Liver (tissue), 9 donors: ENCODE results near the gene ABCA13. TPM values are rescaled to one million over a fixed set of nuclear protein-coding genes. Genes with fewer than 3 reads are reported as not detected.

Experiments
- DNase-seq: peaks from one replicate; pipeline ENCODE4 v3.0.0-alpha.2; 2017; ENCODE audit warnings: low spot score
- H3K27ac ChIP-seq, 2 donors: one replicate each; pipeline ENCODE4 v1.7.0; 2013; ENCODE audit warnings: inconsistent platforms in 2 of 2, low read length in 2 of 2, control low read depth in 1 of 2, low read depth in 1 of 2, mild to moderate bottlenecking in 1 of 2
- H3K27me3 ChIP-seq, 4 donors: one replicate each; pipeline versions ENCODE4 v1.6.1 to v1.7.0; 2013; ENCODE audit warnings: low read length in 3 of 4, inconsistent platforms in 1 of 4, mild to moderate bottlenecking in 1 of 4, moderate library complexity in 1 of 4; ENCODE audit not compliant: control insufficient read depth in 4 of 4, insufficient read depth in 4 of 4
- H3K36me3 ChIP-seq, 4 donors: one replicate each; pipeline versions ENCODE4 v1.6.1 to v1.7.0; 2013; ENCODE audit warnings: low read length in 3 of 4, mild to moderate bottlenecking in 3 of 4, low read depth in 1 of 4, moderate library complexity in 1 of 4; ENCODE audit not compliant: control insufficient read depth in 4 of 4, insufficient read depth in 3 of 4
- H3K4me1 ChIP-seq, 4 donors: one replicate each; pipeline versions ENCODE4 v1.6.1 to v1.7.0; 2013; ENCODE audit warnings: low read length in 3 of 4, mild to moderate bottlenecking in 3 of 4, moderate library complexity in 1 of 4; ENCODE audit not compliant: control insufficient read depth in 4 of 4, insufficient read depth in 4 of 4
- H3K4me3 ChIP-seq, 3 donors: one replicate each; pipeline versions ENCODE4 v1.6.1 to v1.7.0; 2013; ENCODE audit warnings: low read length in 3 of 3, control low read depth in 1 of 3, low read depth in 1 of 3, mild to moderate bottlenecking in 1 of 3
- H3K9ac ChIP-seq, 2 donors: one replicate each; pipeline ENCODE4 v1.7.0; 2013; ENCODE audit warnings: low read length in 2 of 2, mild to moderate bottlenecking in 2 of 2, moderate library complexity in 2 of 2, control low read depth in 1 of 2, low read depth in 1 of 2
- H3K9me3 ChIP-seq, 4 donors: one replicate each; pipeline versions ENCODE4 v1.6.1 to v1.7.0; 2013; ENCODE audit warnings: low read length in 3 of 4; ENCODE audit not compliant: control insufficient read depth in 4 of 4
- ATF3 ChIP-seq: IDR thresholded peaks from 2 replicates; pipeline ENCODE4 v1.6.1; 2016; ENCODE audit warnings: antibody characterized with exemption
- CTCF ChIP-seq: fragments of 150-350 bp; IDR thresholded peaks from 2 replicates; pipeline ENCODE4 v1.5.1; 2017; ENCODE audit warnings: improper control_type of control experiment, low read depth, low read length; ENCODE audit not compliant: missing input control
- EGR1 ChIP-seq, 2 donors: IDR thresholded peaks; 2 replicates each; pipeline ENCODE4 v1.6.1; 2016 to 2018; ENCODE audit warnings: antibody characterized with exemption in 2 of 2, low read depth in 2 of 2
- FOXA1 ChIP-seq: IDR thresholded peaks from 2 replicates; pipeline ENCODE4 v1.6.1; 2016; ENCODE audit warnings: antibody characterized with exemption
- FOXA2 ChIP-seq: IDR thresholded peaks from 2 replicates; pipeline ENCODE4 v1.6.1; 2016; ENCODE audit warnings: antibody characterized with exemption
- GABPA ChIP-seq, 2 donors: IDR thresholded peaks in 1 of 2; conservative IDR thresholded peaks in 1 of 2; 2 replicates each; pipeline ENCODE4 v1.6.1; 2016; ENCODE audit warnings: antibody characterized with exemption in 2 of 2, mild to moderate bottlenecking in 1 of 2, moderate library complexity in 1 of 2
- HNF4A ChIP-seq, 2 donors: conservative IDR thresholded peaks; 2 replicates each; pipeline ENCODE4 v1.6.1; 2016; ENCODE audit warnings: antibody characterized with exemption in 2 of 2, mild to moderate bottlenecking in 2 of 2
- HNF4G ChIP-seq: IDR thresholded peaks from 2 replicates; pipeline ENCODE4 v1.6.1; 2016; ENCODE audit warnings: antibody characterized with exemption
- JUND ChIP-seq, 2 donors: IDR thresholded peaks; 2 replicates each; pipeline ENCODE4 v1.6.1; 2016; ENCODE audit warnings: antibody characterized with exemption in 2 of 2
- NR2F2 ChIP-seq: IDR thresholded peaks from 2 replicates; pipeline ENCODE4 v1.6.1; 2016; ENCODE audit warnings: antibody characterized with exemption
- RAD21 ChIP-seq, 2 donors: IDR thresholded peaks; 2 replicates each; pipeline ENCODE4 v1.6.1; 2016; ENCODE audit warnings: antibody characterized with exemption in 2 of 2, mild to moderate bottlenecking in 2 of 2
- REST ChIP-seq: IDR thresholded peaks from 2 replicates; pipeline ENCODE4 v1.6.1; 2016; ENCODE audit warnings: antibody characterized with exemption, mild to moderate bottlenecking
- RXRA ChIP-seq, 2 donors: IDR thresholded peaks; 2 replicates each; pipeline ENCODE4 v1.6.1; 2017 to 2018; ENCODE audit warnings: antibody characterized with exemption in 2 of 2, mild to moderate bottlenecking in 1 of 2
- SP1 ChIP-seq: IDR thresholded peaks from 2 replicates; pipeline ENCODE4 v1.6.1; 2018; ENCODE audit warnings: antibody characterized with exemption, mild to moderate bottlenecking
- TAF1 ChIP-seq: conservative IDR thresholded peaks from 2 replicates; pipeline ENCODE4 v1.6.1; 2016; ENCODE audit warnings: antibody characterized with exemption, mild to moderate bottlenecking
- YY1 ChIP-seq: IDR thresholded peaks from 2 replicates; pipeline ENCODE4 v1.6.1; 2016; ENCODE audit warnings: antibody characterized with exemption, mild to moderate bottlenecking
- ZBTB33 ChIP-seq: IDR thresholded peaks from 2 replicates; pipeline ENCODE4 v1.6.1; 2016; ENCODE audit warnings: antibody characterized with exemption
- WGBS: extraction: QIAGEN DNeasy Blood & Tissue Kit; methylation state at CpG from one replicate; pipeline ENCODE4 v1.1.7; 2013; 5-methylcytosine and 5-hydroxymethylcytosine counted together
- polyA plus RNA-seq, 2 donors: library from polyadenylated mRNA; stranded (reverse) in 1 of 2; unstranded in 1 of 2; fragments of 200-250 nt in 1 of 2; fragments of >200 nt in 1 of 2; fragmentation: Nextera tagmentation in 1 of 2; extraction: Ambion mirVana in 1 of 2; gene quantifications; one replicate each; pipeline versions ENCODE4 v1.2.1 to v1.2.3, GENCODE V29; 2013 to 2015
- total RNA-seq, 2 donors: library from RNA; depleted of rRNA; stranded (reverse); fragments of >200 nt; gene quantifications; one replicate each; pipeline ENCODE4 v1.2.3, GENCODE V29; 2014
- TF ChIP-seq, protein P1 (sequence below): IDR thresholded peaks from 2 replicates; pipeline ENCODE4 v1.6.1; 2016; ENCODE audit warnings: antibody characterized with exemption
- donor health status: healthy.
- donor health status: healthy.
- donor health status: healthy.
- donor health status: healthy.
- donor health status: healthy.

Gene ABCA13
- total and polyA plus RNA-seq, 4 donors, result 0.22 to 1.0 (median 0.66) TPM

DNA sequence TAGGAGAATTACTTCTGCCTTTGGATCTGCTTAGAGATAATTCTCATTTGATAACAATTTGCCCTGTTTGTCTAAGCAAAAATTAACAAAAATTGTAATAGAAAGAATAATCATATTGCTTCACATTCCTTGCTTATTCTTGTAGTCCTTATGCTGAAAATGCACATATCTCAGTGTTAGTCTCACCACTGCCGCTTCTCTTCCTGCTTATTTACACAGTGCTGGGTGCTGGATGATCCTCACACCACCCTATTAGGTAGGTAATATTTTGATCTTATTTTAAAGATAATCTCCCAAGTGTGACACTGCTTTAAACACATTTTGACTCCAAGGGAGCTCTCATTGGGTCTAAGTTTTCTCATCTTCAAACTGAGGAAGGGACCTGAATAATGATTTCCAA is 46.0 kb downstream of the ABCA13 start:
- no peak for TF ChIP-seq FOXA1
- no peak for TF ChIP-seq NR2F2
- no peak for TF ChIP-seq RAD21 (IDR thresholded peaks at IDR 0.05)
- TF ChIP-seq CTCF, result no peak
- no peak for TF ChIP-seq HNF4G
- TF ChIP-seq FOXA2, result no peak
- TF ChIP-seq HNF4A (conservative IDR thresholded peaks at IDR 0.05), result no peak
- no peak for TF ChIP-seq RXRA (IDR thresholded peaks at IDR 0.05)
- no peak for TF ChIP-seq JUND (IDR thresholded peaks at IDR 0.05)
- no peak for TF ChIP-seq YY1
- TF ChIP-seq TAF1, result no peak
- TF ChIP-seq ATF3, result no peak
- TF ChIP-seq ZBTB33, result no peak
- TF ChIP-seq SP1, result no peak
- TF ChIP-seq REST, result no peak
- TF ChIP-seq, protein P1, sequence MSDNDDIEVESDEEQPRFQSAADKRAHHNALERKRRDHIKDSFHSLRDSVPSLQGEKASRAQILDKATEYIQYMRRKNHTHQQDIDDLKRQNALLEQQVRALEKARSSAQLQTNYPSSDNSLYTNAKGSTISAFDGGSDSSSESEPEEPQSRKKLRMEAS, result no peak

GRCh38 chr7:48217753-48218152 is 46.5 kb downstream of the ABCA13 start:
- DNase-seq, result no peak
- Histone ChIP-seq H3K4me3 (no peak overlapping the region), H3K27ac (no peak overlapping the region), H3K4me1 (no peaks in the 10 kb centered on the region), H3K9ac (no peak overlapping the region), H3K9me3 (no peaks in the 10 kb centered on the region), H3K27me3 (no peaks in the 10 kb centered on the region), H3K36me3 (no peaks in the 10 kb centered on the region)
- TF ChIP-seq RXRA (IDR thresholded peaks at IDR 0.05) (no peak), ZBTB33 (no peak), HNF4A (conservative IDR thresholded peaks at IDR 0.05) (no peak), ATF3 (no peak), NR2F2 (no peak), FOXA2 (no peak), EGR1 (IDR thresholded peaks at IDR 0.05; ENCODE audit: low read depth in 2 of 2) (no peak), RAD21 (IDR thresholded peaks at IDR 0.05) (no peak), SP1 (no peak), GABPA (IDR thresholded peaks at IDR 0.05 in 1 of 2, conservative IDR thresholded peaks at IDR 0.05 in 1 of 2) (no peak), TAF1 (no peak), HNF4G (no peak), FOXA1 (no peak)

More for the DNA sequence above, 46.0 kb downstream of the ABCA13 start:
- H3K27ac ChIP-seq, result no peak overlapping the region
- H3K4me3 ChIP-seq, result no peak overlapping the region
- no peak overlapping the region for H3K9ac ChIP-seq
- DNase-seq, result no peak
- H3K36me3 ChIP-seq, result no peaks in the 10 kb centered on the region
- H3K27me3 ChIP-seq, result no peaks in the 10 kb centered on the region
- no peaks in the 10 kb centered on the region for H3K4me1 ChIP-seq
- WGBS, result 85% methylated on average over 1 of the region's 1 CpG
- no peaks in the 10 kb centered on the region for H3K9me3 ChIP-seq
